GM23248 (cell line): ENCODE measurements around the gene MARCHF2.
"Not testable (repeated sequence)": the region's sequence is repeated elsewhere in the genome, so short reads cannot be mapped to it uniquely, and the experiment has no call there.

Experiments
- EZH2 ChIP-seq: fragments of 200-600 bp; sonication (generic); IDR thresholded peaks from 2 replicates; pipeline ENCODE4 v1.6.1; 2018; ENCODE audit warnings: antibody characterized with exemption, mild to moderate bottlenecking; ENCODE audit not compliant: insufficient read depth, poor library complexity, severe bottlenecking
- EZH2phosphoT487 ChIP-seq: fragments of 200-600 bp; sonication (generic); IDR thresholded peaks from 2 replicates; pipeline ENCODE4 v1.6.1; 2018; ENCODE audit warnings: antibody characterized with exemption, moderate library complexity, mild to moderate bottlenecking, low read depth; ENCODE audit not compliant: insufficient read depth

DNA sequence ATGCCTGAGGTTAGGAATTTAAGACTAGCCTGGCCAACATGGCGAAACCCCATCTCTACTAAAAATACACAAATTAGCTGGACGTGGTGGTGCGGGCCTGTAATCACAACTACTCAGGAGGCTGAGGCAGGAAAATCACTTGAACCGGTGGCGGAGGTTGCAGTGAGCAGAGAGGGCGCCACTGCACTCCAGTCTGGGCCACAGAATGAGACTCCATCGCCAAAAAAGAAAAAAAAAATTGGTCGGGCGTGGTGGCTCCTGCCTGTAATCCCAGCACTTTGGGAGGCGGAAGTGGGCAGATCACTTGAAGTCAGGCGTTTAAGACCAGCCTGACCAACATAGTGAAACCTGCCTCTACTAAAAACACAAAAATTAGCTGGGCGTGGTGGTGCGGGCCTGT, 2.4 kb upstream of the MARCHF2 start:
- TF ChIP-seq EZH2, EZH2phosphoT487: not testable (repeated sequence)
